Measurements from ENCODE around the gene MAP3K5.

DNA sequence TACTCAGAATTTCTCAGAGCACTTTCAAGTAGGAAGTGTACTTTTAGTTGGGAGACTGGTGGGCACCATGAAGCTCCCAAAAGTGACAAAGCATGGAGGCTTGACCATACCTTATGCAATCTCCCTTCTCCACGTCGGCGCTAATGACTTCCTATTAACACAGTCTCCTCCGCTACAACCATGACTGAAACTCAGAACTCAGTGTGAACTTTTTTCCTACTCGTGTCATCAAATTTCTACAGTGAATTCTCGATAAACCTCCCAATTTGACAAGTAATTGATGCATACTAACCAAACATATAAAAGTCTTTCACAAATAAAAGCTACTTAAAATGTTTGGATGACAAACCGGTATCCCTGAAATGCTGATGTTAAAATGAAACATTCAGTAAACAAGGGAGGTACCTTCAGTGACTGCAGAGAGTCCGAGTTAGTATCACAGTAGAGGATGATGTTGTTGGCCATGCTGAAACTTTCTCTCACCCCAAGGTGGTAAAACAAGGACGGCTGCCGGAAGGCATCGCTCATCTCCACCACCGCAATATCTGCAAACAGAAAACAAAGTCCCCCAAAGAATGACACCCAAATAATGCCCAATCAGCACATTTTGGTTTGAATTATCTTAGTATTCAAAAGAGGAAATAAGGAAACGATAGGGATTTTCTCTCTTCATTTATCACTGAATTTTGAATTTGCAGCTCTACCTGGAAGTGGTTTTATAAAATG is 72.1 kb downstream of the MAP3K5 start:
- TF ChIP-seq, protein P1, sequence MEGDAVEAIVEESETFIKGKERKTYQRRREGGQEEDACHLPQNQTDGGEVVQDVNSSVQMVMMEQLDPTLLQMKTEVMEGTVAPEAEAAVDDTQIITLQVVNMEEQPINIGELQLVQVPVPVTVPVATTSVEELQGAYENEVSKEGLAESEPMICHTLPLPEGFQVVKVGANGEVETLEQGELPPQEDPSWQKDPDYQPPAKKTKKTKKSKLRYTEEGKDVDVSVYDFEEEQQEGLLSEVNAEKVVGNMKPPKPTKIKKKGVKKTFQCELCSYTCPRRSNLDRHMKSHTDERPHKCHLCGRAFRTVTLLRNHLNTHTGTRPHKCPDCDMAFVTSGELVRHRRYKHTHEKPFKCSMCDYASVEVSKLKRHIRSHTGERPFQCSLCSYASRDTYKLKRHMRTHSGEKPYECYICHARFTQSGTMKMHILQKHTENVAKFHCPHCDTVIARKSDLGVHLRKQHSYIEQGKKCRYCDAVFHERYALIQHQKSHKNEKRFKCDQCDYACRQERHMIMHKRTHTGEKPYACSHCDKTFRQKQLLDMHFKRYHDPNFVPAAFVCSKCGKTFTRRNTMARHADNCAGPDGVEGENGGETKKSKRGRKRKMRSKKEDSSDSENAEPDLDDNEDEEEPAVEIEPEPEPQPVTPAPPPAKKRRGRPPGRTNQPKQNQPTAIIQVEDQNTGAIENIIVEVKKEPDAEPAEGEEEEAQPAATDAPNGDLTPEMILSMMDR (IDR thresholded peaks at IDR 0.05; ENCODE audit: low read length) = no peak
- TF ChIP-seq EZH2 (IDR thresholded peaks at IDR 0.05; ENCODE audit: borderline replicate concordance, low read length) = no peak

Data from OCI-LY1 (cell line).